Epithelial cell of esophagus (primary cell): ENCODE results near the gene STX4.

Experiments
- DNase-seq: peaks from one replicate; pipeline ENCODE4 v3.0.0; 2010; ENCODE audit warnings: low read depth
- H3K4me3 ChIP-seq: 2 replicates; pipeline ENCODE4 v1.5.1; 2011; ENCODE audit warnings: mild to moderate bottlenecking, low read length, control low read depth
- TF ChIP-seq, protein P1 (sequence below): IDR thresholded peaks from 2 replicates; pipeline ENCODE4 v1.5.1; 2011; ENCODE audit warnings: low read depth, mild to moderate bottlenecking, low read length, control low read depth, inconsistent platforms; ENCODE audit not compliant: insufficient read depth; ENCODE audit errors: missing control alignments

The STX4 gene

DNA sequence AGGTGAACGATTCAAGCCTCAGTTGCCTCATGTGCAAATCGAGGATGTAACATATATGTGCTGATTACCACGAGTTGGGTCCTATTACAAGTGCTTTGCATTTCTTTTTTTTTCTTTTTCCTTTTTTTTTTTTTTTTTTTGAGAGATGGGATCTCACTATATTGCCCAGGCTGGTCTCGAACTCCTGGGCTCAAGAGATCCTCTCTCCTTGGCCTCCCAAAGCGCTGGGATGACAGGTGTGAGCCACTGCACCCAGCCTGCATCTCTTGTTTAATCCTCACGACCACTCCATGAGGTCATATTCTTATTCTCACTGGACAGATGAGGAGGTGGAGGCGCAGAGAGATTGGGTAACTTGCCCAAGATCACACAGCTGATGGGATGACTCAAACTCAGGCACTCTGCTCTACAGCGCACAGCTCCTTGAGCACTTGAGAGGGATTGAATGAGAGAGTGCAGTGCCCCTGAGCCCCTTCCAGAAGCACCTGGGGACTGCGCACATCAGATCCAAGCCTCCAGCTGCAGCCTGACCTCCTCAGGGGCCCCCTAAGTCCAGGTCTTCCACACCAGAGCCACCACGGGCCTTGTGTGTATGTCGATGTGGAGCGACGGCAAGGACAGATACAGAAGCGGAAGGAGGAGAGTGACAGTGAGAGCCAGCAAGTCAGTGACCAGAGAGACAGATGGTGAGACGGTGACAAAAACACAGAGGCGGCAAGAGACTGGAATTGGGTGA is 27.8 kb upstream of the STX4 start:
- no peak for DNase-seq
- TF ChIP-seq, protein P1, sequence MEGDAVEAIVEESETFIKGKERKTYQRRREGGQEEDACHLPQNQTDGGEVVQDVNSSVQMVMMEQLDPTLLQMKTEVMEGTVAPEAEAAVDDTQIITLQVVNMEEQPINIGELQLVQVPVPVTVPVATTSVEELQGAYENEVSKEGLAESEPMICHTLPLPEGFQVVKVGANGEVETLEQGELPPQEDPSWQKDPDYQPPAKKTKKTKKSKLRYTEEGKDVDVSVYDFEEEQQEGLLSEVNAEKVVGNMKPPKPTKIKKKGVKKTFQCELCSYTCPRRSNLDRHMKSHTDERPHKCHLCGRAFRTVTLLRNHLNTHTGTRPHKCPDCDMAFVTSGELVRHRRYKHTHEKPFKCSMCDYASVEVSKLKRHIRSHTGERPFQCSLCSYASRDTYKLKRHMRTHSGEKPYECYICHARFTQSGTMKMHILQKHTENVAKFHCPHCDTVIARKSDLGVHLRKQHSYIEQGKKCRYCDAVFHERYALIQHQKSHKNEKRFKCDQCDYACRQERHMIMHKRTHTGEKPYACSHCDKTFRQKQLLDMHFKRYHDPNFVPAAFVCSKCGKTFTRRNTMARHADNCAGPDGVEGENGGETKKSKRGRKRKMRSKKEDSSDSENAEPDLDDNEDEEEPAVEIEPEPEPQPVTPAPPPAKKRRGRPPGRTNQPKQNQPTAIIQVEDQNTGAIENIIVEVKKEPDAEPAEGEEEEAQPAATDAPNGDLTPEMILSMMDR = no peak
- no peak overlapping the region for H3K4me3 ChIP-seq

DNA sequence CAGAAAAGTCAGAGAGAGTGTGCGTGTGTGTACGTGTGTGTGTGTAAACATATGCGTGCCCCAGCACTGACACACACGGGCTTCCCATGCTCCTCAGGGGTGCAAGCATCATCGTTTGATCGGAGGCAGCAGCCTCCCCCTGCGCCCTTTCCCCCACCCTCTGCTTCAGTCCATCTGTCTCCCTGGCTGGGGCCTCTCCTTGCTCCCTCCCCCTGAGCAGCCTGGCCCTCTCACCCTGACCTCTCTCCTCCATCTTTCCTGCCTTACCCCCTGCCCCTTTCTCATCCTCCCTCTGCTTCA is 27.3 kb upstream of the STX4 start:
- TF ChIP-seq, protein P1 = no peak
- no peak overlapping the region for H3K4me3 ChIP-seq
- no peak for DNase-seq

- no peak for DNase-seq
- no peak overlapping the region for H3K4me3 ChIP-seq
- TF ChIP-seq, protein P1 = no peak
Observed at GRCh38 chr16:31006589-31006988, 26.8 kb upstream of the STX4 start.

DNA sequence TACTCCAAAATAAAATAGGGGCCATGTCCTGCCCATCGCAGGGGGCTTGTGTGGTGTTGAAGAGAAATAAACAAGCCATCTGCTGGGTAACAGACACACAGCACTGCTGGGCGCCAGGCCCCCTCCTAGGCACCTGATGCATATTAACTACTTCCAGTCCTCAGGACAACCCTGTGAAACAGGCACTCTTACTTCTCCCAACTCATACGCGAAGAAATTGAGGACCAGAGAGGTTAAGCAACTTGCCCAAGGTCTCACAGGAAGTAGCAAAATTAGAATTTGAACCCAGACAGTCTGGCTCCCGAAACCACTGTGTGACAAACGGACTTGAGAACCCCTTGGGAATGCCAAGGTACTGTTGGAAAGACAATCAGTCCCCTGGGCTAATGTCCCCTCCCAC is 25.7 kb upstream of the STX4 start:
- no peak overlapping the region for H3K4me3 ChIP-seq
- TF ChIP-seq, protein P1 = no peak
- DNase-seq = no peak

- DNase-seq = peak; percentile 55
- TF ChIP-seq, protein P1 = no peak
- no peak overlapping the region for H3K4me3 ChIP-seq
Observed at GRCh38 chr16:31008149-31008548, 25.2 kb upstream of the STX4 start.

DNA sequence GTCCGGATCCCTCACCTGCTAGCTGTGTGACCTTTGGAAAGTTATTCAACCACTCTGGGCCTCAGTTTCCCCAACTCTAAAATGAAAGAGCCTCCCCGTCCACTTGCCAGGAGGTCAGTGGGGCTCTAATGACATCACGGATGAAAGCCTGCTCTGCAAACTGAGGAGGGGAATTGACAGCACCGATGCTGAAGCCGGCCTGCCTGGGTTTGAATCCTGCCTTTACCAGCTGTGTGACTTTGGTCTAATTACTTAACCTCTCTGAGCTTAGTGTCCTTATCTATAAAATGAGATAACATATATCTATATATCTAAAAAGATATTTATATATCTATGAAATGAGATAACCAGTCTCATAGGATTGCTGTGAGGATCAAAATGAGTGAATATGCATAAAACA is 24.8 kb upstream of the STX4 start:
- TF ChIP-seq, protein P1 = no peak
- no peak overlapping the region for H3K4me3 ChIP-seq
- no peak for DNase-seq

GRCh38 chr16:31009120-31009519 is 24.2 kb upstream of the STX4 start:
- TF ChIP-seq, protein P1 = no peak
- no peak for DNase-seq
- no peak overlapping the region for H3K4me3 ChIP-seq
